GM23248 (cell line): ENCODE results near the gene FAM222B. TPM values are rescaled to one million over a fixed set of nuclear protein-coding genes. Genes with fewer than 3 reads are reported as not detected.
"Not testable (repeated sequence)": the region's sequence is repeated elsewhere in the genome, so short reads cannot be mapped to it uniquely, and the experiment has no call there.

Experiments used
- DNase-seq: peaks from one replicate; pipeline ENCODE4 v3.0.0-alpha.2; 2015
- H2AFZ ChIP-seq: fragments of 200-600 bp; sonication (generic); 2 replicates; pipeline ENCODE4 v1.6.1; 2016; ENCODE audit warnings: antibody characterized with exemption
- H3F3A ChIP-seq: fragments of 200-600 bp; sonication (generic); 2 replicates; pipeline ENCODE4 v1.6.1; 2016; ENCODE audit warnings: mild to moderate bottlenecking, antibody characterized with exemption, mixed run types; ENCODE audit not compliant: insufficient read depth
- H3K27ac ChIP-seq: fragments of 200-600 bp; sonication (generic); 2 replicates; pipeline ENCODE4 v1.5.1; 2016; ENCODE audit warnings: mild to moderate bottlenecking
- H3K27me3 ChIP-seq: fragments of 200-600 bp; sonication (generic); replicated peaks from 2 replicates; pipeline ENCODE4 v1.6.1; 2016; ENCODE audit warnings: mild to moderate bottlenecking; ENCODE audit not compliant: insufficient read depth
- H3K36me3 ChIP-seq: fragments of 200-600 bp; sonication (generic); 2 replicates; pipeline ENCODE4 v1.6.1; 2016; ENCODE audit warnings: low read depth, mild to moderate bottlenecking
- H3K4me1 ChIP-seq: fragments of 200-600 bp; sonication (generic); 2 replicates; pipeline ENCODE4 v1.6.1; 2016; ENCODE audit warnings: mild to moderate bottlenecking; ENCODE audit not compliant: insufficient read depth
- H3K4me2 ChIP-seq: fragments of 200-600 bp; sonication (generic); one replicate; pipeline ENCODE4 v1.6.1; 2016; ENCODE audit warnings: mild to moderate bottlenecking; ENCODE audit not compliant: unreplicated experiment
- H3K4me3 ChIP-seq: fragments of 200-600 bp; sonication (generic); 2 replicates; pipeline ENCODE4 v1.5.1; 2016; ENCODE audit warnings: mild to moderate bottlenecking
- H3K79me2 ChIP-seq: fragments of 200-600 bp; sonication (generic); 2 replicates; pipeline ENCODE4 v1.6.1; 2016; ENCODE audit warnings: mild to moderate bottlenecking; ENCODE audit not compliant: insufficient read depth
- H3K9ac ChIP-seq: fragments of 200-600 bp; sonication (generic); 2 replicates; pipeline ENCODE4 v1.6.1; 2016; ENCODE audit warnings: mild to moderate bottlenecking
- H3K9me2 ChIP-seq: fragments of 200-600 bp; sonication (generic); 2 replicates; pipeline ENCODE4 v1.6.1; 2016; ENCODE audit warnings: mixed run types, mild to moderate bottlenecking, moderate library complexity; ENCODE audit not compliant: insufficient read depth
- H3K9me3 ChIP-seq: fragments of 200-600 bp; sonication (generic); one replicate; pipeline ENCODE4 v1.6.1; 2017; ENCODE audit warnings: low read depth
- H4K20me1 ChIP-seq: fragments of 200-600 bp; sonication (generic); 2 replicates; pipeline ENCODE4 v1.6.0; 2016; ENCODE audit not compliant: insufficient read depth
- EZH2 ChIP-seq: fragments of 200-600 bp; sonication (generic); IDR thresholded peaks from 2 replicates; pipeline ENCODE4 v1.6.1; 2018; ENCODE audit warnings: antibody characterized with exemption, mild to moderate bottlenecking; ENCODE audit not compliant: insufficient read depth, poor library complexity, severe bottlenecking
- EZH2phosphoT487 ChIP-seq: fragments of 200-600 bp; sonication (generic); IDR thresholded peaks from 2 replicates; pipeline ENCODE4 v1.6.1; 2018; ENCODE audit warnings: antibody characterized with exemption, moderate library complexity, mild to moderate bottlenecking, low read depth; ENCODE audit not compliant: insufficient read depth
- WGBS, 2 experiments: methylation state at CpG; one replicate each; pipeline ENCODE4 v1.1.6; 2015 to 2017; ENCODE audit warnings: low lambda C conversion rate in 2 of 2, low coverage in 1 of 2; ENCODE audit errors: missing lambda C conversion rate in 2 of 2; 5-methylcytosine and 5-hydroxymethylcytosine counted together
- in situ Hi-C: fragments of 300-500 bp; cut with MboI; formaldehyde crosslinking; loops from 2 replicates; pipeline ENCODE4 v1.15.0; 2020
- polyA plus RNA-seq: library from polyadenylated mRNA; unstranded; fragments of >200 nt; fragmentation: Nextera tagmentation; extraction: Ambion mirVana; gene quantifications from 2 replicates; pipeline ENCODE4 v1.2.1, GENCODE V29; 2016
- total RNA-seq: library from RNA; depleted of rRNA; stranded (reverse); fragments of >200 nt; shearing (Covaris generic); gene quantifications from 2 replicates; pipeline ENCODE4 v1.2.3, GENCODE V29; 2014

FAM222B gene
- total and polyA plus RNA-seq, 2 experiments from 2014 or later: 7.6 to 11.1 TPM

DNA sequence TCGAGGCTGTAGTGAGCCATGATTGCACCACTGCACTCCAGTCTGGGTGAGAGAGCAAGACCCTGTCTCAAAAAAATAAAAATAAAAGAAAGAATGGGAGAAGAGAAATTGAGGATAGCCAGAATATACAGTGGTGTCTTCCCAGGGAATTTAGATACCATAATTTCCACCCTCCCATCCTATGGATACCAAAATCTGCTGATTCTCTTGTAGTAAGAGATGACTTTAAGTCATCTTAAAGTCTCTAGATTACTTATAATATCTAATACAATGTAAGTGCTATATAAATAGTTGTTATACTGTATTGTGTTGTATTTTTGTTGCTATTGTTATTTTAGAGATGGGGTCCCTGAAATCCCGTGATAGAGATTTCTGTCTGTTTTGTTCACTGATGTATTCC, 10.7 kb upstream of the FAM222B start:
- H2AFZ ChIP-seq: no peak overlapping the region
- DNase-seq: no peak
- in situ Hi-C loops: no loop called here

DNA sequence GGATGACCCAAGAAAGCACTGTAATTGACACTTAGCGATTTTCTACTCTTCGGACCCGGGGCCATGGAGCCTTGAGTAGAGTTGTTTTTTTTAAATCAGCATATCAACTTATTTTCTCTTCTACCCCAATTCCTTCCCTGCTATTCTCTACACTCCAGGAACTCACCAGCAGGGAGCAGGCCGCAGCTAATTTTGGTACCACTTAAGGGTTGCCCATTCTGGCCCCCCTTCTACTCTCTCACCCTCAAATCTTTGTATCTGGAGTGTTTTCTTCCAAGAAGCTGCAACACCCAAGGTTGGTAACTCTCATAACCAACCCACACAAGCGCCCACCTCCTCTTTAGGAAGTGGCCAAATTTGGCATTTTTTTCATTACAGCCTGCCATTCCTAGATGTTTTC, 6.7 kb upstream of the FAM222B start:
- Histone ChIP-seq H3K9me2 (no peaks in the 10 kb centered on the region), H3K9ac (no peak overlapping the region), H3K27me3 (no peaks in the 10 kb centered on the region), H3K4me2 (no peak overlapping the region), H3K79me2 (no peaks in the 10 kb centered on the region), H3F3A (no peaks in the 10 kb centered on the region), H2AFZ (no peak overlapping the region), H3K4me1 (peaks cover 3% of the 10 kb centered on the region; the same call in 1 of the 2 replicates), H3K4me3 (no peak overlapping the region), H3K27ac (no peak overlapping the region), H3K9me3 (no peaks in the 10 kb centered on the region), H4K20me1 (no peaks in the 10 kb centered on the region), H3K36me3 (no peaks in the 10 kb centered on the region)
- in situ Hi-C loops: no loop called here
- DNase-seq: peak; percentile 33
- WGBS, 2 experiments: 65 to 71% methylated on average over 5 of the region's 5 CpGs
- TF ChIP-seq EZH2 (no peak), EZH2phosphoT487 (no peak)

More for the DNA sequence above, 10.7 kb upstream of the FAM222B start:
- H3K4me2 ChIP-seq: no peak overlapping the region
- peaks cover 16% of the 10 kb centered on the region for H3K79me2 ChIP-seq
- no peaks in the 10 kb centered on the region for H3K27me3 ChIP-seq
- H3K9ac ChIP-seq: no peak overlapping the region
- no peaks in the 10 kb centered on the region for H4K20me1 ChIP-seq
- H3F3A ChIP-seq: no peaks in the 10 kb centered on the region
- H3K4me3 ChIP-seq: no peak overlapping the region
- 91 to 96% methylated on average over 2 of the region's 2 CpGs for WGBS, 2 experiments
- H3K27ac ChIP-seq: no peak overlapping the region
- no peak for TF ChIP-seq EZH2phosphoT487
- TF ChIP-seq EZH2: no peak
- H3K4me1 ChIP-seq: peaks cover 8% of the 10 kb centered on the region
- H3K9me3 ChIP-seq: no peaks in the 10 kb centered on the region
- H3K36me3 ChIP-seq: no peaks in the 10 kb centered on the region
- no peaks in the 10 kb centered on the region for H3K9me2 ChIP-seq

DNA sequence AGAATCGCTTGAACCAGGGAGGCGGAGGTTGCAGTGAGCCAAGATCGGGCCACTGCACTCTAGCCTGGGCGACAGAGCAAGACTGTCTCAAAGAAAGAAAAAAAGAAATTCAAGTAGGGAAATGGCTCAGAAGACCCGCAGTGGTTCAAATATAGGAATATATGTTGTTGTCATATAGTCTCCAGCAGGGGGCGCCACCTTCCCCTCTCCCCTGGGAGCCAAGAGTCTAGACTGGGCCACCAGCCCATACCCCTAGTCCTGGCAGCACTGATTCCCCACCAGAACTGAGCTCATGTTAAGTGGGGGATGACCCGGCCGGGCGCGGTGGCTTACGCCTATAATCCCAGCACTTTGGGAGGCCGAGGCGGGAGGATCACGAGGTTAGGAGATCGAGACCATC, 6.1 kb upstream of the FAM222B start:
- in situ Hi-C loops, H3K36me3 ChIP-seq, H2AFZ ChIP-seq, H3K79me2 ChIP-seq, H3K9ac ChIP-seq, H3K27ac ChIP-seq, H3F3A ChIP-seq, H3K27me3 ChIP-seq, H3K9me3 ChIP-seq, H4K20me1 ChIP-seq, H3K4me3 ChIP-seq, H3K4me2 ChIP-seq, H3K9me2 ChIP-seq, H3K4me1 ChIP-seq: not testable (repeated sequence)
- WGBS, 2 experiments: 86 to 88% methylated on average over 13 to 15 of the region's 15 CpGs
- peak; percentile 22 for DNase-seq

DNA sequence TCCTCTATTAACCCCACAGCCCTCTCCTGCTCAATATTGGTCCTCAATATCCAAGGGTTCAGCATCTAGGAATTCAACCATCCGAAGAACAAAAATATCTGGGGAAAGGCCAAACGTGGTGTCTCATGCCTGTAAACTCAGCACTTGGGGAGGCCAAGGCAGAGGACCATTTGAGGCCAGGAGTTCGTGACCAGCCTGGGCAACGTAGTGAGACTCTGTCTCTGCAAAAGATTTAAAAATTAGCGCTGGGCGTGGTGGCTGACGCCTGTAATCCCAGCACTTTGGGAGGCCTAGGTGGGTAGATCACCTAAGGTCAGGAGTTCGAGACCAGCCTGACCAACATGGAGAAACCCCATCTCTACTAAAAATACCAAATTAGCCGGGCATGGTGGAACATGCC, 4.1 kb upstream of the FAM222B start:
- H4K20me1 ChIP-seq, H3F3A ChIP-seq, H2AFZ ChIP-seq, in situ Hi-C loops, H3K36me3 ChIP-seq, H3K27ac ChIP-seq, H3K4me3 ChIP-seq, DNase-seq, H3K9me2 ChIP-seq, H3K4me2 ChIP-seq, H3K9ac ChIP-seq, H3K4me1 ChIP-seq, H3K9me3 ChIP-seq, H3K27me3 ChIP-seq: not testable (repeated sequence)
- peaks cover 15% of the 10 kb centered on the region for H3K79me2 ChIP-seq
- 83 to 86% methylated on average over 9 of the region's 9 CpGs for WGBS, 2 experiments

DNA sequence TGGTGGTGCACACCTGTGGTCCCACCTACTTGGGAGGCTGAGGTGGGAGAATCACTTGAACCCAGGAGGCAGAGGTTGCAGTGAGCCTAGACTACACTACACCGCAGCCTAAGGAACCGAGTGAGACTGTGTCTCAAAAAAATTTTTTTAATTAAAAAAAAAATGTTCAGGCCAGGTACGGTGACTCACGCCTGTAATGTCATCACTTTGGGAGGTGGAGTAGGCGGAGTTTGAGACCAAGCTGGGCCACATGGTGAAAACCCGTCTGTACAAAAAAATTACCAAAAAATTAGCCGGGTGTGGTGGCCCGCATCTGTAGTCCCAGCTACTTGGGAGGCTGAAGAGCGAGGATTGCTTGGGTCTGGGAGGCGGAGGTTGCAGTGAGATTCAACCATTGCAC, 3.6 kb upstream of the FAM222B start:
- in situ Hi-C loops: no loop called here
- Histone ChIP-seq H3K4me3 (no peak overlapping the region), H3F3A (peaks cover 9% of the 10 kb centered on the region), H3K27ac (no peak overlapping the region), H4K20me1 (no peaks in the 10 kb centered on the region), H3K36me3 (no peaks in the 10 kb centered on the region), H3K27me3 (no peaks in the 10 kb centered on the region), H3K9me2 (no peaks in the 10 kb centered on the region), H3K9ac (no peak overlapping the region), H3K9me3 (no peaks in the 10 kb centered on the region), H3K4me1 (peaks cover 9% of the 10 kb centered on the region; the same call in 1 of the 2 replicates), H2AFZ (no peak overlapping the region), H3K79me2 (peaks cover 20% of the 10 kb centered on the region), H3K4me2 (no peak overlapping the region)
- no peak for DNase-seq
- WGBS, 2 experiments: 85 to 87% methylated on average over 10 of the region's 10 CpGs
- TF ChIP-seq EZH2phosphoT487: no peak
- no peak for TF ChIP-seq EZH2
